G401 (cell line): ENCODE results near the gene AMELX. TPM values are rescaled to one million over a fixed set of nuclear protein-coding genes. Genes with fewer than 3 reads are reported as not detected.

Experiments used
- DNase-seq: peaks from one replicate; pipeline ENCODE4 v3.0.0-alpha.2; 2015; ENCODE audit warnings: low spot score
- in situ Hi-C: cut with HindIII; loops from 2 replicates; pipeline ENCODE4 v1.10.0; 2016; ENCODE audit warnings: low sequenced_read_pairs, mixed read lengths
- total RNA-seq: library from RNA; depleted of rRNA; stranded (reverse); fragments of >200 nt; shearing (Covaris generic); gene quantifications from 2 replicates; pipeline ENCODE4 v1.2.3, GENCODE V29; 2014; rRNA removed

Gene AMELX
- not detected in 2 replicates for total RNA-seq

GRCh38 chrX:11293113-11293512 lies at the start of gene AMELX:
AMELX (plus strand) TSS chrX:11293413; CDS start chrX:11294789, 1,376 bp downstream.
- in situ Hi-C loops: no loop called here
- DNase-seq: no peak

GRCh38 chrX:11244636-11245035 lies 48.6 kb upstream of the AMELX start:
- DNase-seq: no peak
- in situ Hi-C loops: no loop called here

GRCh38 chrX:11254417-11255109 lies 38.6 kb upstream of the AMELX start:
- in situ Hi-C loops: no loop called here

GRCh38 chrX:11257290-11257689 lies 35.9 kb upstream of the AMELX start:
- in situ Hi-C loops: no loop called here

More at GRCh38 chrX:11254417-11255109, 38.6 kb upstream of the AMELX start:
- no peak for DNase-seq

GRCh38 chrX:11257711-11258110 lies 35.5 kb upstream of the AMELX start:
- no peak for DNase-seq
- in situ Hi-C loops: no loop called here

More at GRCh38 chrX:11257290-11257689, 35.9 kb upstream of the AMELX start:
- DNase-seq: no peak

GRCh38 chrX:11259437-11259836 lies 33.8 kb upstream of the AMELX start:
- in situ Hi-C loops: no loop called here
- no peak for DNase-seq

GRCh38 chrX:11261260-11261659 lies 32.0 kb upstream of the AMELX start:
- in situ Hi-C loops: no loop called here

GRCh38 chrX:11264925-11265324 lies 28.3 kb upstream of the AMELX start:
- DNase-seq: no peak
- in situ Hi-C loops: no loop called here

More at GRCh38 chrX:11261260-11261659, 32.0 kb upstream of the AMELX start:
- no peak for DNase-seq

- no peak for DNase-seq
- in situ Hi-C loops: no loop called here
Measured at GRCh38 chrX:11265352-11265751, 27.9 kb upstream of the AMELX start.

GRCh38 chrX:11266573-11267003 lies 26.6 kb upstream of the AMELX start:
- in situ Hi-C loops: no loop called here
- DNase-seq: no peak

- DNase-seq: no peak
- in situ Hi-C loops: no loop called here
Measured at GRCh38 chrX:11267425-11267824, 25.8 kb upstream of the AMELX start.

- no peak for DNase-seq
- in situ Hi-C loops: no loop called here
Measured at GRCh38 chrX:11269006-11269405, 24.2 kb upstream of the AMELX start.

GRCh38 chrX:11269996-11270395 lies 23.2 kb upstream of the AMELX start:
- in situ Hi-C loops: no loop called here

GRCh38 chrX:11272290-11272689 lies 20.9 kb upstream of the AMELX start:
- no peak for DNase-seq
- in situ Hi-C loops: no loop called here

More at GRCh38 chrX:11269996-11270395, 23.2 kb upstream of the AMELX start:
- no peak for DNase-seq

GRCh38 chrX:11272863-11273262 lies 20.4 kb upstream of the AMELX start:
- DNase-seq: no peak
- in situ Hi-C loops: no loop called here

GRCh38 chrX:11273544-11273943 lies 19.7 kb upstream of the AMELX start:
- DNase-seq: no peak
- in situ Hi-C loops: no loop called here

GRCh38 chrX:11282043-11282442 lies 11.2 kb upstream of the AMELX start:
- no peak for DNase-seq
- in situ Hi-C loops: no loop called here

- in situ Hi-C loops: no loop called here
- no peak for DNase-seq
Measured at GRCh38 chrX:11285651-11286050, 7.6 kb upstream of the AMELX start.

- DNase-seq: no peak
Measured at GRCh38 chrX:11287505-11287904, 5.7 kb upstream of the AMELX start.

GRCh38 chrX:11290416-11291102 lies 2.7 kb upstream of the AMELX start:
- DNase-seq: no peak
- in situ Hi-C loops: no loop called here

More at GRCh38 chrX:11287505-11287904, 5.7 kb upstream of the AMELX start:
- in situ Hi-C loops: no loop called here
